AG04449 (cell line): ENCODE data around the gene HMG20A.

Experiments
- CTCF ChIA-PET: fragments of 350-600 bp; formaldehyde crosslinking; extraction: SDS; loops from one replicate; lab custom pipeline; 2021; ENCODE audit warnings: antibody characterized with exemption; lab: Yijun Ruan, JAX
- POLR2A ChIA-PET: fragments of 400-600, 350-600 bp; formaldehyde crosslinking; extraction: SDS; loops from one replicate; lab custom pipeline; 2020; ENCODE audit warnings: antibody characterized with exemption, inconsistent platforms; lab: Yijun Ruan, JAX
- DNase-seq: peaks from one replicate; pipeline ENCODE4 v3.0.0-alpha.2; 2010; ENCODE audit warnings: low read depth, low spot score
- H3K4me3 ChIP-seq: 2 replicates; pipeline ENCODE4 v1.5.1; 2011; ENCODE audit warnings: low read depth, mild to moderate bottlenecking, control low read depth, low read length
- CTCF ChIP-seq: IDR thresholded peaks from one replicate; pipeline ENCODE4 v1.5.1; 2011; ENCODE audit warnings: mild to moderate bottlenecking, moderate library complexity, low read length, control low read depth, inconsistent platforms; ENCODE audit not compliant: insufficient read depth; ENCODE audit errors: missing control alignments

HMG20A gene

GRCh38 chr15:77503764-77504163 is 83.1 kb downstream of the HMG20A start:
- H3K4me3 ChIP-seq = no peak overlapping the region
- CTCF ChIA-PET = interaction anchor here (2.8 kb wide), 1 partner anchor 39 kb away, joined by 11 read pairs; no protein-coding TSS in a partner anchor

GRCh38 chr15:77504306-77504705 is 83.6 kb downstream of the HMG20A start:
- no peak for TF ChIP-seq CTCF
- ChIA-PET POLR2A (no interaction called here), CTCF (interaction anchor here (1.3 to 2.8 kb wide), 2 partner anchors 10 to 39 kb away, joined by 3 to 11 read pairs; no protein-coding TSS in a partner anchor)
- H3K4me3 ChIP-seq = no peak overlapping the region
- DNase-seq = no peak

More at GRCh38 chr15:77503764-77504163, 83.1 kb downstream of the HMG20A start:
- POLR2A ChIA-PET = no interaction called here
- DNase-seq = no peak
- TF ChIP-seq CTCF = no peak

- ChIA-PET POLR2A (no interaction called here), CTCF (interaction anchor here (1.3 to 4.4 kb wide), 3 partner anchors 8 to 38 kb away, joined by 3 to 26 read pairs (median 11); no protein-coding TSS in a partner anchor)
- H3K4me3 ChIP-seq = no peak overlapping the region
- TF ChIP-seq CTCF = no peak
- DNase-seq = no peak
Measured at GRCh38 chr15:77504871-77505270, 84.2 kb downstream of the HMG20A start.

- ChIA-PET POLR2A (no interaction called here), CTCF (interaction anchor here (1.3 to 4.4 kb wide), 3 partner anchors 8 to 37 kb away, joined by 3 to 26 read pairs (median 11); no protein-coding TSS in a partner anchor)
- no peak overlapping the region for H3K4me3 ChIP-seq
- DNase-seq = no peak
- no peak for TF ChIP-seq CTCF
Measured at GRCh38 chr15:77505556-77505955, 84.9 kb downstream of the HMG20A start.

- CTCF ChIA-PET = interaction anchor here (2.6 to 4.4 kb wide), 3 partner anchors 9 to 37 kb away, joined by 11 to 26 read pairs (median 11); no protein-coding TSS in a partner anchor
- POLR2A ChIA-PET = no interaction called here
- no peak for TF ChIP-seq CTCF
- H3K4me3 ChIP-seq = no peak overlapping the region
- no peak for DNase-seq
Measured at GRCh38 chr15:77506311-77507142, 85.8 kb downstream of the HMG20A start.
